Spleen (tissue), 11 donors: ENCODE measurements around the gene MYO10. TPM values are rescaled to one million over a fixed set of nuclear protein-coding genes. Genes with fewer than 3 reads are reported as not detected.

Experiments used
- DNase-seq: peaks from one replicate; pipeline ENCODE4 v3.0.0-alpha.2; 2020
- H3K27ac ChIP-seq, 8 donors: fragments of 200-600 bp; sonication (generic) in 7 of 8; 1 replicate in 4 of 8; 2 replicates in 4 of 8; pipeline versions ENCODE4 v1.5.0 to v1.8.0; 2016 to 2021; ENCODE audit warnings: inconsistent platforms in 4 of 8, mild to moderate bottlenecking in 4 of 8, moderate library complexity in 1 of 8
- H3K27me3 ChIP-seq, 7 donors: fragments of 200-600 bp; sonication (generic) in 6 of 7; replicated peaks in 1 of 7; 1 replicate in 4 of 7; 2 replicates in 3 of 7; pipeline versions ENCODE4 v1.5.0 to v1.8.0; 2016 to 2021; ENCODE audit warnings: inconsistent platforms in 3 of 7, mild to moderate bottlenecking in 1 of 7
- H3K36me3 ChIP-seq, 6 donors: fragments of 200-600 bp; sonication (generic) in 5 of 6; 1 replicate in 4 of 6; 2 replicates in 2 of 6; pipeline versions ENCODE4 v1.5.0 to v1.8.0; 2016 to 2021; ENCODE audit warnings: inconsistent platforms in 2 of 6
- H3K4me1 ChIP-seq, 6 donors: fragments of 200-600 bp; sonication (generic) in 5 of 6; 1 replicate in 3 of 6; 2 replicates in 3 of 6; pipeline versions ENCODE4 v1.5.0 to v1.8.0; 2016 to 2021; ENCODE audit warnings: inconsistent platforms in 3 of 6
- H3K4me3 ChIP-seq, 8 donors: fragments of 200-600 bp; sonication (generic) in 7 of 8; 1 replicate in 4 of 8; 2 replicates in 4 of 8; pipeline versions ENCODE4 v1.5.0 to v1.8.0; 2016 to 2021; ENCODE audit warnings: inconsistent platforms in 4 of 8, mild to moderate bottlenecking in 4 of 8, moderate library complexity in 2 of 8
- H3K9me3 ChIP-seq, 8 donors: fragments of 200-600 bp; sonication (generic) in 7 of 8; 1 replicate in 4 of 8; 2 replicates in 4 of 8; pipeline versions ENCODE4 v1.5.0 to v1.8.0; 2016 to 2021; ENCODE audit warnings: inconsistent platforms in 4 of 8
- CTCF ChIP-seq, 11 experiments: fragments of 200-600 bp in 7 of 11; fragments of 450-650 bp in 4 of 11; sonication (generic) in 4 of 11; IDR thresholded peaks in 8 of 11; conservative IDR thresholded peaks in 3 of 11; 1 replicate in 7 of 11; 2 replicates in 4 of 11; pipeline versions ENCODE4 v1.4.0 to v1.8.0; 2016 to 2021; ENCODE audit warnings: antibody characterized with exemption in 11 of 11, inconsistent platforms in 4 of 11, mild to moderate bottlenecking in 1 of 11
- POLR2A ChIP-seq, 3 donors: fragments of 450-650 bp; IDR thresholded peaks; one replicate each; pipeline ENCODE4 v1.5.1; 2017; ENCODE audit warnings: antibody characterized with exemption in 3 of 3, mild to moderate bottlenecking in 1 of 3
- POLR2AphosphoS5 ChIP-seq, 3 donors: sonication (generic); formaldehyde crosslinking; IDR thresholded peaks; one replicate each; pipeline ENCODE4 v1.5.1; 2017; ENCODE audit warnings: antibody characterized with exemption in 3 of 3
- WGBS, 5 donors: extraction: QIAGEN DNeasy Blood & Tissue Kit in 3 of 5; methylation state at CpG; one replicate each; pipeline versions ENCODE4 v1.1.5 to v1.1.7; 2013 to 2018; 5-methylcytosine and 5-hydroxymethylcytosine counted together
- intact Hi-C: fragments of 100-400 bp; cut with DNase I; formaldehyde crosslinking; loops from one replicate; pipeline ENCODE4 v1.15.0; 2023; ENCODE audit warnings: low total_unique reads
- polyA plus RNA-seq, 3 donors: library from polyadenylated mRNA; stranded (reverse); fragments of 200-250 nt; gene quantifications; one replicate each; pipeline ENCODE4 v1.2.1, GENCODE V29; 2013
- total RNA-seq, 7 donors: library from RNA; depleted of rRNA in 3 of 7; stranded (reverse); fragments of >200 nt in 3 of 7; fragmentation: NEBNext Ultra II Directional in 4 of 7; extraction: Animal tissue kit (Norgen Biotek cat#: 25700) in 4 of 7; gene quantifications; one replicate each; pipeline versions ENCODE4 v1.1.0 to v1.2.1, GENCODE V29; 2016 to 2021
- donor health status: healthy with polysubstance abuse.
- donor health status: DM: no; HTN: no; CAD: no; lungs with moderate emphysema.
- donor health status: DM: no; HTN: no; CAD: no.
- donor health status: Bipolar disorder and iron deficiency.
- donor health status: healthy.
- donor health status: DM: no; HTN: no; CAD: no.
- donor health status: DM: yes; HTN: yes; CAD: no.

Gene MYO10
- total and polyA plus RNA-seq, 10 donors = 1.1 to 72.8 (median 32.7) TPM

- H3K4me3 ChIP-seq = no peak overlapping the region
- H3K27ac ChIP-seq = peak overlapping the region in 2 of 8 donors; percentile 6 to 33
- intact Hi-C loops = no loop called here
Observed at GRCh38 chr5:16889203-16889971, 46.7 kb downstream of the MYO10 start.

GRCh38 chr5:16888694-16889124 is 47.4 kb downstream of the MYO10 start:
- DNase-seq = no peak
- Histone ChIP-seq H3K27ac (peak overlapping the region in 1 of 8 donors; percentile 33), H3K9me3 (no peaks in the 10 kb centered on the region), H3K36me3 (no peaks in the 10 kb centered on the region), H3K4me1 (peaks cover 0 to 21% (median 2%) of the 10 kb centered on the region in 6 donors), H3K4me3 (no peak overlapping the region), H3K27me3 (no peaks in the 10 kb centered on the region)
- WGBS, 5 donors = 74 to 88% (median 79%) methylated on average over 3 of the region's 3 CpGs
- TF ChIP-seq POLR2A (IDR thresholded peaks at IDR 0.05) (no peak), CTCF (IDR thresholded peaks at IDR 0.05 in 8 of 11, conservative IDR thresholded peaks at IDR 0.05 in 3 of 11) (no peak), POLR2AphosphoS5 (IDR thresholded peaks at IDR 0.05) (no peak)
- intact Hi-C loops = no loop called here

More at GRCh38 chr5:16889203-16889971, 46.7 kb downstream of the MYO10 start:
- Histone ChIP-seq H3K27me3 (no peaks in the 10 kb centered on the region), H3K9me3 (no peaks in the 10 kb centered on the region), H3K4me1 (peaks cover 0 to 25% (median 3%) of the 10 kb centered on the region in 6 donors), H3K36me3 (no peaks in the 10 kb centered on the region)
- TF ChIP-seq POLR2A (IDR thresholded peaks at IDR 0.05) (no peak), CTCF (IDR thresholded peaks at IDR 0.05 in 8 of 11, conservative IDR thresholded peaks at IDR 0.05 in 3 of 11) (no peak), POLR2AphosphoS5 (IDR thresholded peaks at IDR 0.05) (no peak)
- 80 to 88% (median 83%) methylated on average over 8 of the region's 8 CpGs for WGBS, 5 donors
- DNase-seq = no peak

- Histone ChIP-seq H3K36me3 (no peaks in the 10 kb centered on the region), H3K9me3 (no peaks in the 10 kb centered on the region), H3K27me3 (no peaks in the 10 kb centered on the region), H3K27ac (peak overlapping the region in 4 of 8 donors; percentile 16 to 50 (median 43)), H3K4me3 (no peak overlapping the region), H3K4me1 (peaks cover 0 to 21% (median 2%) of the 10 kb centered on the region in 6 donors)
- intact Hi-C loops = no loop called here
- WGBS, 5 donors = 77 to 92% (median 86%) methylated on average over 8 of the region's 8 CpGs
- DNase-seq = no peak
- TF ChIP-seq POLR2A (IDR thresholded peaks at IDR 0.05) (no peak), POLR2AphosphoS5 (IDR thresholded peaks at IDR 0.05) (no peak), CTCF (IDR thresholded peaks at IDR 0.05 in 8 of 11, conservative IDR thresholded peaks at IDR 0.05 in 3 of 11) (no peak)
Observed at GRCh38 chr5:16886793-16887345, 49.2 kb downstream of the MYO10 start.

- intact Hi-C loops = no loop called here
- no peak overlapping the region for H3K4me3 ChIP-seq
- TF ChIP-seq CTCF (IDR thresholded peaks at IDR 0.05 in 8 of 11, conservative IDR thresholded peaks at IDR 0.05 in 3 of 11) = no peak
- TF ChIP-seq POLR2AphosphoS5 (IDR thresholded peaks at IDR 0.05) = peak in 1 of 3 donors; percentile 19
- no peak for TF ChIP-seq POLR2A (IDR thresholded peaks at IDR 0.05)
- peaks cover 0 to 21% (median 2%) of the 10 kb centered on the region in 6 donors for H3K4me1 ChIP-seq
- 72 to 84% (median 76%) methylated on average over 7 of the region's 7 CpGs for WGBS, 5 donors
- no peaks in the 10 kb centered on the region for H3K27me3 ChIP-seq
- H3K36me3 ChIP-seq = no peaks in the 10 kb centered on the region
- no peak for DNase-seq
- no peaks in the 10 kb centered on the region for H3K9me3 ChIP-seq
- H3K27ac ChIP-seq = peak overlapping the region in 4 of 8 donors; percentile 16 to 50 (median 43)
Observed at GRCh38 chr5:16886366-16886736, 49.7 kb downstream of the MYO10 start.
